Activated naive CD8-positive, alpha-beta T cell treated with anti-CD3 and anti-CD28 coated beads, Interleukin-2, amount 10 ng/mL, durations not matched to agents 7 days and 5 days (primary cell): ENCODE measurements around the gene SPINDOC. TPM values are rescaled to one million over a fixed set of nuclear protein-coding genes. Genes with fewer than 3 reads are reported as not detected.

Experiments used
- ATAC-seq: fragments of 150-1000 bp; cut with Tn5 transposase; one replicate; pipeline ENCODE4 v1.10.0; 2021; ENCODE audit warnings: low read depth, moderate library complexity
- POLR2A ChIA-PET: fragments of 350-600 bp; sonication (Branson Sonifier 250); formaldehyde crosslinking; loops from one replicate; lab custom pipeline; 2021; ENCODE audit warnings: antibody characterized with exemption; lab: Charles Lee
- DNase-seq: peaks from one replicate; pipeline ENCODE4 v3.0.0; 2021
- H3K27ac Mint-ChIP-seq: one replicate; pipeline ENCODE4 v1.8.0; 2022; ENCODE audit warnings: mild to moderate bottlenecking, mixed read lengths
- H3K27me3 Mint-ChIP-seq: one replicate; pipeline ENCODE4 v1.8.0; 2022; ENCODE audit warnings: mild to moderate bottlenecking, moderate library complexity, mixed read lengths
- H3K36me3 Mint-ChIP-seq: one replicate; pipeline ENCODE4 v1.8.0; 2021; ENCODE audit warnings: mild to moderate bottlenecking, mixed read lengths
- H3K4me1 Mint-ChIP-seq: one replicate; pipeline ENCODE4 v1.8.0; 2021; ENCODE audit warnings: mixed read lengths
- H3K4me3 Mint-ChIP-seq: one replicate; pipeline ENCODE4 v1.8.0; 2022; ENCODE audit warnings: mild to moderate bottlenecking, moderate library complexity, mixed read lengths
- H3K9me3 Mint-ChIP-seq: one replicate; pipeline ENCODE4 v1.8.0; 2021; ENCODE audit warnings: mixed read lengths
- total RNA-seq, 2 experiments: library from RNA; stranded (reverse); gene quantifications; one replicate each; pipeline ENCODE4 v1.2.3, GENCODE V29; 2021

SPINDOC gene
- total RNA-seq, 2 experiments from 2014 or later = 35.1 to 35.2 TPM

- DNase-seq = no peak
Observed at GRCh38 chr11:63840356-63841060, 27.3 kb downstream of the SPINDOC start.

DNA sequence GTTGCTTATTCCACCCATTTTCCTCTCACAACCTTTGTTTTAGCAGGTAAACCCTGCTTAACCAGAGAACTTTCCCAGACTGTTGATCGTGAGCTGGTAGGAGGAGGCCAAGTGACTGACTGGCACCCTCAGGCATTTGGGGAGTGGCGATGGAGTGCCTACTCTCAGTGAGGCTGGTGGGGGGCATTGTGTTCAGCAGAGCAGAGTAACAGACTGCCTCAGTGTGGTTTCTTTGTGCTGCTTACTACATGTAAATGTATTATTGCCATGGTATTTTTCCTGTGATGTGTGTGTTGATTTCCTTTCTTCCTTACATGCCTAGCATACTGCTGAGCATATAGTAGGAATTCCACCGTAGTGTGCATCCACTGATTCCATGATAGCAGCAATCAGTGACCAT, 28.3 kb downstream of the SPINDOC start:
- peak overlapping the region; percentile 93 for H3K4me3 Mint-ChIP-seq
- H3K27me3 Mint-ChIP-seq = no peaks in the 10 kb centered on the region
- DNase-seq (no peak), ATAC-seq (no peak)
- H3K4me1 Mint-ChIP-seq = peaks cover 67% of the 10 kb centered on the region
- peak overlapping the region; percentile 91 for H3K27ac Mint-ChIP-seq
- peaks cover 38% of the 10 kb centered on the region for H3K36me3 Mint-ChIP-seq
- no peaks in the 10 kb centered on the region for H3K9me3 Mint-ChIP-seq
- POLR2A ChIA-PET = interaction anchor here (0.6 to 2.8 kb wide), 5 partner anchors 10 to 290 kb away, joined by 3 to 8 read pairs (median 3); no protein-coding TSS in a partner anchor

More at GRCh38 chr11:63840356-63841060, 27.3 kb downstream of the SPINDOC start:
- POLR2A ChIA-PET = interaction anchor here (0.8 to 3.3 kb wide), 6 partner anchors 9 to 29 kb away, joined by 4 to 20 read pairs (median 6); no protein-coding TSS in a partner anchor
- Mint-ChIP-seq H3K4me1 (peaks cover 66% of the 10 kb centered on the region), H3K36me3 (peaks cover 34% of the 10 kb centered on the region), H3K4me3 (peak overlapping the region; percentile 93), H3K27me3 (no peaks in the 10 kb centered on the region), H3K9me3 (no peaks in the 10 kb centered on the region), H3K27ac (peak overlapping the region; percentile 91)
- no peak for ATAC-seq

- H3K9me3 Mint-ChIP-seq = no peaks in the 10 kb centered on the region
- POLR2A ChIA-PET = interaction anchor here (1.1 to 2.8 kb wide), 3 partner anchors 18 to 30 kb away, joined by 3 to 8 read pairs (median 4); no protein-coding TSS in a partner anchor
- H3K4me3 Mint-ChIP-seq = peak overlapping the region; percentile 56
- DNase-seq (no peak), ATAC-seq (no peak)
- H3K27ac Mint-ChIP-seq = peak overlapping the region; percentile 70
- peaks cover 38% of the 10 kb centered on the region for H3K36me3 Mint-ChIP-seq
- no peaks in the 10 kb centered on the region for H3K27me3 Mint-ChIP-seq
- H3K4me1 Mint-ChIP-seq = peaks cover 63% of the 10 kb centered on the region
Observed at GRCh38 chr11:63843041-63843440, 29.8 kb downstream of the SPINDOC start.

GRCh38 chr11:63844836-63845235, 31.6 kb downstream of the SPINDOC start:
- no peaks in the 10 kb centered on the region for H3K27me3 Mint-ChIP-seq
- DNase-seq (no peak), ATAC-seq (no peak)
- POLR2A ChIA-PET = interaction anchor here (1.2 to 1.8 kb wide), 3 partner anchors 11 to 22 kb away, joined by 3 to 6 read pairs (median 4); no protein-coding TSS in a partner anchor
- peaks cover 40% of the 10 kb centered on the region for H3K36me3 Mint-ChIP-seq
- no peak overlapping the region for H3K4me3 Mint-ChIP-seq
- peaks cover 70% of the 10 kb centered on the region for H3K4me1 Mint-ChIP-seq
- no peaks in the 10 kb centered on the region for H3K9me3 Mint-ChIP-seq
- peak overlapping the region; percentile 53 for H3K27ac Mint-ChIP-seq

DNA sequence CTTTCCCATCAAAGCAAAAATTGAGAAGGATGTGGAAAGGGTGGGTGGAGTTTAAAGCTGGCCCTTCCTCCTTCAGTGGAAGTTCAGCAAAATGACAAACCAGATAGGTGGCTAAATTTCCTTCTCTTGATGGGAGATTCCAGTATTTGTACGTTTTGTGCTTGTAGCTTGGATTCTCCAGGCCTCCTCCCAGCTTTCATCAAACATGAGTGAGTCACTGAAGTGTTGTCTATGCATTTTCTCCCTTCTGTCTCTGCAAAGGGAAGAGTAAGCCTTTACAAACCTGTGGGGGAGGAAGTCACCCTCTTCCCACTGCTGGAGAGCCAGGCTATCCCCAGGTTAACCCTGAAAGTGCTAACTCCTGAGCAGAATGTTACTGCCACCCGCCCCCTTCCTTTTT, 32.0 kb downstream of the SPINDOC start:
- Mint-ChIP-seq H3K27ac (no peak overlapping the region), H3K4me3 (no peak overlapping the region), H3K27me3 (no peaks in the 10 kb centered on the region), H3K9me3 (no peaks in the 10 kb centered on the region), H3K36me3 (peaks cover 37% of the 10 kb centered on the region), H3K4me1 (peaks cover 70% of the 10 kb centered on the region)
- no peak for DNase-seq
- POLR2A ChIA-PET = interaction anchor here (0.8 to 1.8 kb wide), 4 partner anchors 11 to 23 kb away, joined by 3 to 6 read pairs (median 4); no protein-coding TSS in a partner anchor
- no peak for ATAC-seq

DNA sequence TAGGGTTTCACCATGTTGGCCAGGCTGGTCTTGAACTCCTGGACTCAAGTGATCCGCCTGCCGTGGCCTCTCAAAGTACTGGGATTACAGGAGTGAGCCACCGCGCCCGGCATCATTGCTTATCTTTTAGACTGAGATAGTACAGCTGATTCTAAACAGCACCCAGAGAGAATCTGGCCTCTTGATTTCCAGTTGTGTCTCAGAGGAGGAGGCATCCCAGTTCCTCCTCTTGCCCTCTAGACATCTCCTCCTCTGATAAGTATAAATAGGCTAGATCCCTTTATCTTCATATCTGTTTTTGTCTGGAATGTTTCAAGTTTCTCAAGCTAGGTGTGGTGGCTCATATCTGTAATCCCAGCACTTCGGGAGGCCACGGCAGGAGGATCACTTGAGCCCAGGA, 32.7 kb downstream of the SPINDOC start:
- DNase-seq (no peak), ATAC-seq (no peak)
- POLR2A ChIA-PET = interaction anchor here (0.8 to 1.8 kb wide), 2 partner anchors 21 to 23 kb away, joined by 3 to 4 read pairs; no protein-coding TSS in a partner anchor
- Mint-ChIP-seq H3K36me3 (peaks cover 35% of the 10 kb centered on the region), H3K4me3 (no peak overlapping the region), H3K9me3 (no peaks in the 10 kb centered on the region), H3K27me3 (no peaks in the 10 kb centered on the region), H3K27ac (no peak overlapping the region), H3K4me1 (peaks cover 68% of the 10 kb centered on the region)

GRCh38 chr11:63846897-63847296, 33.6 kb downstream of the SPINDOC start:
- ATAC-seq = no peak
- POLR2A ChIA-PET = no interaction called here
- no peak for DNase-seq
- Mint-ChIP-seq H3K4me3 (no peak overlapping the region), H3K27ac (no peak overlapping the region), H3K9me3 (no peaks in the 10 kb centered on the region), H3K27me3 (no peaks in the 10 kb centered on the region), H3K4me1 (peaks cover 68% of the 10 kb centered on the region), H3K36me3 (peaks cover 37% of the 10 kb centered on the region)

GRCh38 chr11:63847363-63847762, 34.1 kb downstream of the SPINDOC start:
- Mint-ChIP-seq H3K36me3 (peaks cover 38% of the 10 kb centered on the region), H3K27me3 (no peaks in the 10 kb centered on the region), H3K4me1 (peaks cover 68% of the 10 kb centered on the region), H3K4me3 (no peak overlapping the region), H3K9me3 (no peaks in the 10 kb centered on the region), H3K27ac (no peak overlapping the region)
- DNase-seq = no peak
- no peak for ATAC-seq
- POLR2A ChIA-PET = interaction anchor here (4.0 kb wide), 1 partner anchor 8 kb away, joined by 20 read pairs; the partner anchor contains the start of gene MARK2

DNA sequence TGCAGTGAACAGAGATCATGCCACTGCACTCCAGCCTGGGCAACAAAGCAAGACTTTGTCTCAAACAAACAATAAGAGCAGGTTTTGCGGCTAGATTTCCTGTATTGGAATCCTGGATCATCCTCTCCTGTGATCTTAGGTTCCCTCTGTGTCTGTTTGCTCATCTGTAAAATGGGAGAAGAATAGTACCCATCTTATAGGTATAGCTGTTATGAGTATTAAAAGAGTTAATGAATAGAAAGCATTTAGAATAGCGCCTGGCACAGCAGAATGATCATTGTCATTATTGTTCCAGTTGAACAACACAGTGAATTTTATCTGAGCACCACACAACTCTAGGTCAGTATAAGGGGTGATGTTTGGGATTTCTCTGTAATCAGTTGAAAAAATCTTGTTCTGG, 36.4 kb downstream of the SPINDOC start:
- peaks cover 32% of the 10 kb centered on the region for H3K36me3 Mint-ChIP-seq
- no peaks in the 10 kb centered on the region for H3K9me3 Mint-ChIP-seq
- DNase-seq (no peak), ATAC-seq (no peak)
- peak overlapping the region; percentile 58 for H3K27ac Mint-ChIP-seq
- POLR2A ChIA-PET = interaction anchor here (1.8 to 4.0 kb wide), 2 partner anchors 11 to 13 kb away, joined by 5 to 20 read pairs; partner anchors contain the start of gene MARK2
- H3K27me3 Mint-ChIP-seq = no peaks in the 10 kb centered on the region
- H3K4me3 Mint-ChIP-seq = no peak overlapping the region
- H3K4me1 Mint-ChIP-seq = peaks cover 55% of the 10 kb centered on the region

DNA sequence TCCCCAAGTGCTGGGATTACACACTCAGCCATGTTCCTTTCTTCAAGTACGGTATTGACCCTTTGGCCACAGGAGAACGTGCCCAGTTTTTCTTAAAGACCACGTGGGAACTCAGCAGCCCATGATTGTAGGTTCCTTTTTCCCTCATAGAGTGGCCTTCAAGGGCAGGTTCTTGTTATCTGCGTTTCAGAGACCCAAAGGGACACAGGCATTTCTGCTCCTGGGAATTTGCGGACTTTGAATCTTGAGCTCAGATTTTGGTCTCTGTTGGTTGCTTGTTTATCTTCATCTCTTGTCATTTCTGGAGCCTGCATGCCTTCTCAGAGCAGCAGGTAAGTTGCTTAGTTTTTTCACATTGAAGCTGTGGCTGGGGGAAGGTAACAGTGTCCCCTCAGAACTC, 37.7 kb downstream of the SPINDOC start:
- H3K4me1 Mint-ChIP-seq = peaks cover 55% of the 10 kb centered on the region
- peak; percentile 12 for ATAC-seq
- H3K27ac Mint-ChIP-seq = peak overlapping the region; percentile 88
- peaks cover 31% of the 10 kb centered on the region for H3K36me3 Mint-ChIP-seq
- H3K9me3 Mint-ChIP-seq = no peaks in the 10 kb centered on the region
- DNase-seq = no peak
- H3K4me3 Mint-ChIP-seq = peak overlapping the region; percentile 75
- POLR2A ChIA-PET = interaction anchor here (0.7 to 4.0 kb wide), 5 partner anchors 10 to 102 kb away, joined by 3 to 20 read pairs (median 5); partner anchors contain the start of gene MARK2
- no peaks in the 10 kb centered on the region for H3K27me3 Mint-ChIP-seq

GRCh38 chr11:63851364-63851763, 38.1 kb downstream of the SPINDOC start:
- ATAC-seq (peak; percentile 59), DNase-seq (no peak)
- Mint-ChIP-seq H3K9me3 (no peaks in the 10 kb centered on the region), H3K27me3 (no peaks in the 10 kb centered on the region), H3K4me1 (peaks cover 60% of the 10 kb centered on the region), H3K4me3 (peak overlapping the region; percentile 75), H3K36me3 (peaks cover 30% of the 10 kb centered on the region), H3K27ac (peak overlapping the region; percentile 88)
- POLR2A ChIA-PET = interaction anchor here (0.7 to 4.0 kb wide), 4 partner anchors 10 to 101 kb away, joined by 3 to 20 read pairs (median 6); partner anchors contain the start of gene MARK2

GRCh38 chr11:63853476-63853875, 40.2 kb downstream of the SPINDOC start:
- DNase-seq (no peak), ATAC-seq (no peak)
- Mint-ChIP-seq H3K4me3 (no peak overlapping the region), H3K27ac (no peak overlapping the region), H3K9me3 (no peaks in the 10 kb centered on the region), H3K36me3 (peaks cover 33% of the 10 kb centered on the region), H3K4me1 (peaks cover 50% of the 10 kb centered on the region), H3K27me3 (no peaks in the 10 kb centered on the region)
- POLR2A ChIA-PET = no interaction called here

- POLR2A ChIA-PET = interaction anchor here (1.0 to 1.8 kb wide), 3 partner anchors 11 to 32 kb away, joined by 3 to 4 read pairs (median 4); no protein-coding TSS in a partner anchor
- Mint-ChIP-seq H3K36me3 (peaks cover 32% of the 10 kb centered on the region), H3K4me1 (peaks cover 48% of the 10 kb centered on the region), H3K27me3 (no peaks in the 10 kb centered on the region), H3K27ac (peak overlapping the region; percentile 51), H3K9me3 (no peaks in the 10 kb centered on the region), H3K4me3 (peak overlapping the region; percentile 3)
- no peak for ATAC-seq
- DNase-seq = no peak
Observed at GRCh38 chr11:63854696-63855095, 41.4 kb downstream of the SPINDOC start.
